ENCODE results near the gene SAFB.

- TF ChIP-seq CTCF (conservative IDR thresholded peaks at IDR 0.05) = no peak
- TF ChIP-seq ZFX (IDR thresholded peaks at IDR 0.05) = no peak
Observed at GRCh38 chr19:5671600-5671999, 48.7 kb downstream of the SAFB start.
